HEK293T (cell line): ENCODE data around the gene TNFSF11.

Source experiments
- CTCF ChIA-PET: fragments of 350-600 bp; formaldehyde crosslinking; extraction: SDS; loops from one replicate; lab custom pipeline; 2021; ENCODE audit warnings: antibody characterized with exemption, inconsistent platforms; lab: Yijun Ruan, JAX
- POLR2A ChIA-PET: fragments of 350-600 bp; formaldehyde crosslinking; extraction: SDS; loops from one replicate; lab custom pipeline; 2020; ENCODE audit warnings: antibody characterized with exemption, inconsistent platforms; lab: Yijun Ruan, JAX
- DNase-seq: peaks from one replicate; pipeline ENCODE4 v3.0.0; 2012; ENCODE audit warnings: mixed read lengths; ENCODE audit errors: extremely low spot score
- ARNT ChIP-seq: fragments of 450-650 bp; IDR thresholded peaks from 2 replicates; pipeline ENCODE4 v1.6.1; 2017; ENCODE audit warnings: mild to moderate bottlenecking
- BHLHE40 ChIP-seq: fragments of 450-650 bp; IDR thresholded peaks from 2 replicates; pipeline ENCODE4 v1.6.1; 2016; ENCODE audit warnings: mild to moderate bottlenecking, moderate library complexity, borderline replicate concordance
- CTBP1 ChIP-seq: fragments of 450-650 bp; IDR thresholded peaks from 2 replicates; pipeline ENCODE4 v1.6.1; 2016; ENCODE audit warnings: borderline replicate concordance
- ELF4 ChIP-seq: fragments of 450-650 bp; IDR thresholded peaks from 2 replicates; pipeline ENCODE4 v1.6.1; 2017; ENCODE audit warnings: antibody characterized with exemption
- FOXA1 ChIP-seq: fragments of 450-650 bp; IDR thresholded peaks from 2 replicates; pipeline ENCODE4 v1.6.1; 2016; ENCODE audit warnings: mild to moderate bottlenecking
- FOXK2 ChIP-seq: fragments of 450-650 bp; IDR thresholded peaks from 2 replicates; pipeline ENCODE4 v1.6.1; 2016; ENCODE audit warnings: mild to moderate bottlenecking
- FOXM1 ChIP-seq: fragments of 450-650 bp; IDR thresholded peaks from 2 replicates; pipeline ENCODE4 v1.6.1; 2017; ENCODE audit warnings: mild to moderate bottlenecking, borderline replicate concordance
- HDGF ChIP-seq: fragments of 450-650 bp; IDR thresholded peaks from 2 replicates; pipeline ENCODE4 v1.6.1; 2017; ENCODE audit warnings: antibody characterized with exemption, borderline replicate concordance
- L3MBTL2 ChIP-seq: fragments of 450-650 bp; conservative IDR thresholded peaks from 2 replicates; pipeline ENCODE4 v1.6.1; 2016; ENCODE audit warnings: mild to moderate bottlenecking
- LEF1 ChIP-seq: fragments of 450-650 bp; IDR thresholded peaks from 2 replicates; pipeline ENCODE4 v1.6.1; 2017; ENCODE audit warnings: mild to moderate bottlenecking, borderline replicate concordance
- NFRKB ChIP-seq: fragments of 450-650 bp; IDR thresholded peaks from 2 replicates; pipeline ENCODE4 v1.6.1; 2016; ENCODE audit warnings: mild to moderate bottlenecking, moderate library complexity
- SP1 ChIP-seq: fragments of 450-650 bp; IDR thresholded peaks from 2 replicates; pipeline ENCODE4 v1.6.1; 2017
- SUZ12 ChIP-seq: fragments of 450-650 bp; IDR thresholded peaks from 2 replicates; pipeline ENCODE4 v1.6.1; 2016; ENCODE audit warnings: mild to moderate bottlenecking
- TARDBP ChIP-seq: fragments of 450-650 bp; IDR thresholded peaks from 2 replicates; pipeline ENCODE4 v1.6.1; 2016
- ZNF384 ChIP-seq: fragments of 450-650 bp; IDR thresholded peaks from 2 replicates; pipeline ENCODE4 v1.6.1; 2016
- TF ChIP-seq, protein P1 (sequence below): fragments of 450-650 bp; IDR thresholded peaks from 2 replicates; pipeline ENCODE4 v1.6.1; 2016

Gene TNFSF11

DNA sequence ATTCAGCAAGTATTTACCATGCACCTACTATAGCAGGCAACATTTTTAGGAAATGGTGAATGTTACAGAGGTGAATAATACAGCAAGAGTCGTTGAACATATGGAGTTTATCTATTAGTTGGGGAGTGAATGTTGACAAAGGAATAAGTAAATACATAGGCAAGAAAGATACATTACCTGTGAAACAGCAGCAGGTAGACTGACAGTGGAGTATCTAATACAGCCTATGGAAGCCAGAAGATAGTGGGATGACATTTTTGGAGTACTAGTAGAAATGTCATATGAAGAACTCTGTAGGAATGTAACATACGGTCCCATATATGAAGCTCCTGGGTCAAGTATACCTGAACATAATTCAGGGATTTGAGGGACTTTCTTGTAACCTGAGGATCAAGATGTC is 2.1 kb upstream of the TNFSF11 start:
- ChIA-PET CTCF (no interaction called here), POLR2A (no interaction called here)
- DNase-seq, result no peak
- TF ChIP-seq BHLHE40 (no peak), FOXA1 (no peak), ELF4 (no peak), SP1 (no peak), CTBP1 (no peak), NFRKB (no peak), ARNT (no peak), ZNF384 (no peak), TARDBP (no peak), LEF1 (no peak), SUZ12 (no peak)

DNA sequence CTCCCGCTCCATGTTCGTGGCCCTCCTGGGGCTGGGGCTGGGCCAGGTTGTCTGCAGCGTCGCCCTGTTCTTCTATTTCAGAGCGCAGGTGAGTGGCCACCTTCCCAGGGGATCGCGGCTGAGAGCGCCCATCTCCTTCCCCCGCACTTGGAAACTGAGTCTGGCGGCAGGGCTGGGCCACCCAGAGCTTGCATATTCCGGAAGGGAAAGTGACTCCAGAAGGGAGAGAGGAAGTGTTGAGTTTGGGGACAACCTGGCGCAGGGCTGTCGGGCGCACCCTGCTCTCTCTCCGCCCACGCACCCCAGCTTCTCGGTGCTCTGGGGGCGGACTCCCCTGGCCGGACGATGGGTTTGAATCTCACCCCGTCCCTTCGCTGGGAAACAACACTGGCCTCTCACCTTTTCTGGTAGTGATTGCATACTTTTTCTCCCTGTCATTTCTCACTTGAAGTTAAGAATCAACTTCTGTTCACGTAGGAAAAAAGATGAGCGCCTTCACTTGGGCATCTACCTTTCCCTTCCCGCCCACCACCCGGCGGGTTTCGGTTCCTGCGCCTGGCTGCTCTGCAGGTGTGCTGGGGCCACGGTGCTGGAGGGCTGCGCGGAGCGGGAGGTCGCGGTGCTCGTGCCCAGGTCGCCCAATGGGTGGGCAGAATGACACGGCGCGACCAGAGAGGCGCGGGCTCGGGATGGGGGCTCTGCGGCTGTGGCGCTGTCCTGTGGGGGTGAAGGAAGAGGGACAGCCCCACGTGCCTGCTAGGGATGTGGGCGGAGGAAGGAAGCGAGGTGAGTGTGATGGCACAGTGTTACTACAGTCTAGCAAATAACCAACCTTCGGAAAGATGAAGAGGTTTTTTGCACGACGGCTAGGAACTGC is 721 bp downstream of the TNFSF11 start:
- ChIA-PET CTCF (no interaction called here), POLR2A (no interaction called here)
- TF ChIP-seq NFRKB (no peak), FOXM1 (no peak), SP1 (no peak), L3MBTL2 (no peak), CTBP1 (no peak), ARNT (no peak), ZNF384 (no peak), HDGF (no peak)
- TF ChIP-seq, protein P1, sequence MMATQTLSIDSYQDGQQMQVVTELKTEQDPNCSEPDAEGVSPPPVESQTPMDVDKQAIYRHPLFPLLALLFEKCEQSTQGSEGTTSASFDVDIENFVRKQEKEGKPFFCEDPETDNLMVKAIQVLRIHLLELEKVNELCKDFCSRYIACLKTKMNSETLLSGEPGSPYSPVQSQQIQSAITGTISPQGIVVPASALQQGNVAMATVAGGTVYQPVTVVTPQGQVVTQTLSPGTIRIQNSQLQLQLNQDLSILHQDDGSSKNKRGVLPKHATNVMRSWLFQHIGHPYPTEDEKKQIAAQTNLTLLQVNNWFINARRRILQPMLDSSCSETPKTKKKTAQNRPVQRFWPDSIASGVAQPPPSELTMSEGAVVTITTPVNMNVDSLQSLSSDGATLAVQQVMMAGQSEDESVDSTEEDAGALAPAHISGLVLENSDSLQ, result no peak
- no peak for DNase-seq

DNA sequence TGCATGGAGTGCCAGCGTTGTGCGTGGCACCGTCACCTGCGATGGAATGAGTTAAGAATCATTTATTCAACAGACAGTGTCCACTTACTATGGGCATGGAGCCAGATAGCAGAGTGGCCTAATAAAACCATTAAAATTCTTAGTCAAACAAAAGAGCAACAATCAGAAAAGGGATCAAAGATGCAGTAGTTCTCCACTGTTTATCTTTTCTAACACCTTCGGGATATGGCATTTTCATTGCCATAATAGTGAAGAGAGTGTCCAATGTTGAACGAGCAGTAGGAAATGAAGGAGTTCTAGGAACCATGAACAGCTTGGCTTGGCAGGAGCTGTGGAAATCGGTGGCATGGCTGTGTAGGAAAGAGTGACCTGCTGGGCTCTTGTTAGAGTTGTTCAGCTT is 2.0 kb downstream of the TNFSF11 start:
- POLR2A ChIA-PET, result no interaction called here
- no peak for DNase-seq
- CTCF ChIA-PET, result no interaction called here
- TF ChIP-seq BHLHE40, result no peak
- TF ChIP-seq ELF4, result no peak
- TF ChIP-seq TARDBP, result no peak
- TF ChIP-seq FOXA1, result no peak
- TF ChIP-seq SUZ12, result no peak
- no peak for TF ChIP-seq FOXK2
- TF ChIP-seq NFRKB, result no peak
- no peak for TF ChIP-seq ZNF384
- TF ChIP-seq, protein P1, result no peak
- no peak for TF ChIP-seq FOXM1
- TF ChIP-seq ARNT, result no peak
- TF ChIP-seq CTBP1, result no peak
- TF ChIP-seq SP1, result no peak
- TF ChIP-seq LEF1, result no peak
- no peak for TF ChIP-seq L3MBTL2

DNA sequence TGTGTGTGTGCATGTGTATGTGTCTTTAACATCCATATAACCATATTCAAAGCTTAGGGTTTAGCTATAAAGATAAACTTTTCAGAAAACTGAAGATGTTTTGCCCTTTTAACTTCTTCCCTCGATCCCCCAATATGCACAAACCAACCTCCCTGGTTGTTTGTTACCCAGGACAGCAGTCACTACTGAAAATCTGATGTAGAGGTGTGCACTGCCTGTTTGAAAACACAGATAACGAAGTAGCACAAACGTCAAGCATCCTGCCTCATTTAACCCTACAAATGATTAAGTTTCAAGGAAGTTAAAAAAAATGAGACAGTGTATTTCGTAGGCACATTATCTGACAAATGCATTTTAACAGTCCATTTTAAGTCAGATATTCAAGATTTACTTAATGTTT is 3.6 kb downstream of the TNFSF11 start:
- ChIA-PET POLR2A (no interaction called here), CTCF (no interaction called here)
- TF ChIP-seq FOXM1 (no peak), L3MBTL2 (no peak), ARNT (no peak), HDGF (no peak), ZNF384 (no peak), FOXK2 (no peak), SUZ12 (no peak), NFRKB (no peak), TARDBP (no peak), ELF4 (no peak), SP1 (no peak), FOXA1 (no peak), CTBP1 (no peak), BHLHE40 (no peak), LEF1 (no peak)
- TF ChIP-seq, protein P1, result no peak

DNA sequence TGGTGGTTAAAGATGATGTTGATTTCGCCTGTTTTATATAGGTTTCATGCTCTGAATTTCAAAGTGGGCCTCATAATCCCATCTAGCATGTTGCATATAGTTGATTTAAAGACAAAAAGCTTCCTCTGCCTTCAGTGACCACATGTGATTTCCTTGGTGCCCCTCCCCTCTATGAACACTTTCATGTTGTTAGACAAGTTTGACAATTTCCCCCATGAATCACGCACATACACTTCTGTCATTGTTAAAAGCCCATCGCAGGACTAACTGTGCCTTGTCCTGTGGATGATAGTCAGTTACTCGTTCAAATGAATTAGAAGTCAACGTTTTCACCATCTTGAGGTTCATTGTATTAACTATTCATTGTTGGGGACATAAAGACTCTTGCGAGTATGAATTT is 6.7 kb downstream of the TNFSF11 start:
- POLR2A ChIA-PET, result no interaction called here
- no peak for DNase-seq
- TF ChIP-seq SUZ12, result no peak
- no peak for TF ChIP-seq CTBP1
- no peak for TF ChIP-seq NFRKB
- no peak for TF ChIP-seq BHLHE40
- no peak for TF ChIP-seq FOXA1
- no peak for TF ChIP-seq TARDBP
- TF ChIP-seq, protein P1, result no peak
- no peak for TF ChIP-seq L3MBTL2
- CTCF ChIA-PET, result no interaction called here

More for the DNA sequence above, 3.6 kb downstream of the TNFSF11 start:
- DNase-seq, result no peak

DNA sequence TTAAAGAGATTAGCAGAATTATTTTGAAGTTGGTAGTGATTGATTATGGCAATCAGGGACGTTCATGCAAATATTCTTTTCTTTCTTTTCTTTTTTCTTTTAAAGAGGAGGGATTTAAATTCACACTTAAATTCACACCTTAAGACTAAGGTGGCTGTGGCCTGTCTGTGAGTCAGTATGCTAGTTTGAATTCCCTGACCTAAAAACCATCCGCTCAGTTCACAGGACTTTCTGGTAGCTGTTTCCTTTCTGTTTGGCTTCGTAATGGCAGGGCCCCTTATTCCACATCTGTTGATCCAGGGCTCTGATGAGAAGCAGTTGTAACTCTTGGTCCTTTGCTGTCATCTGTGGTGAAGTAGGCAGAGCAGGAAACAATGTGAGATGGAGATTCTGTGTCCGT is 7.5 kb downstream of the TNFSF11 start:
- ChIA-PET POLR2A (no interaction called here), CTCF (no interaction called here)
- no peak for DNase-seq

More for the DNA sequence above, 7.5 kb downstream of the TNFSF11 start:
- TF ChIP-seq HDGF (no peak), SUZ12 (no peak), CTBP1 (no peak), ELF4 (no peak), FOXK2 (no peak), SP1 (no peak), ARNT (no peak), TARDBP (no peak), BHLHE40 (no peak), FOXM1 (no peak), LEF1 (no peak), NFRKB (no peak), ZNF384 (no peak)
- TF ChIP-seq, protein P1, result no peak
